K562 (cell line): Measurements from ENCODE around the gene PTPMT1. TPM values are rescaled to one million over a fixed set of nuclear protein-coding genes. Genes with fewer than 3 reads are reported as not detected.

Experiments
- ATAC-seq: fragments of 200-7000 bp; cut with Tn5 transposase; 3 replicates; pipeline ENCODE4 v1.9.1; 2020; ENCODE audit warnings: moderate library complexity
- BruUV-seq: library from RNA; stranded (reverse); fragments of 400-500 nt; replicated peaks from 2 replicates; lab custom pipeline; 2021; lab: Mats Ljungman, UMichigan
- CTCF ChIA-PET: fragments of 300-600 bp; formaldehyde crosslinking; extraction: SDS; loops from one replicate; lab custom pipeline; 2021; ENCODE audit warnings: low intra/inter-chr PET ratio; lab: Yijun Ruan, JAX
- POLR2A ChIA-PET: fragments of 300-600, 350-650 bp; sonication (Branson Sonifier 250); formaldehyde crosslinking; extraction: SDS; loops from one replicate; lab custom pipeline; 2021; ENCODE audit warnings: antibody characterized with exemption, inconsistent platforms; lab: Yijun Ruan, JAX
- DNase-seq, 4 experiments: peaks; one replicate each; pipeline versions ENCODE4 v3.0.0 to v3.0.0-alpha.2; 2011 to 2018; ENCODE audit warnings: low spot score in 3 of 4, mixed read lengths in 3 of 4; ENCODE audit errors: extremely low read depth in 1 of 4
- FAIRE-seq: peaks from 2 replicates; lab custom pipeline; 2011; peaks lifted over from hg19 to GRCh38; lab: Jason Lieb, UNC
- H2AFZ ChIP-seq: 2 replicates; pipeline ENCODE4 v1.6.0; 2011; ENCODE audit warnings: low read depth, low read length, control low read depth, inconsistent platforms
- H3K27ac ChIP-seq: fragments of 200-600 bp; 3 replicates; pipeline ENCODE4 v1.8.0; 2011; ENCODE audit warnings: low read depth, mild to moderate bottlenecking, control low read depth, inconsistent platforms, low read length, moderate library complexity, mixed read lengths; ENCODE audit errors: extremely low read depth
- H3K27me3 ChIP-seq, 2 experiments: fragments of 300-600 bp in 1 of 2; 2 replicates in 1 of 2; 3 replicates in 1 of 2; pipeline versions ENCODE4 v1.6.0 to v1.8.0; 2011; ENCODE audit warnings: inconsistent platforms in 2 of 2, low read length in 2 of 2, mild to moderate bottlenecking in 1 of 2, mixed read lengths in 1 of 2, moderate library complexity in 1 of 2; ENCODE audit not compliant: control insufficient read depth in 2 of 2, insufficient read depth in 2 of 2
- H3K36me3 ChIP-seq: fragments of 300-600 bp; 3 replicates; pipeline ENCODE4 v1.8.0; 2011; ENCODE audit warnings: mild to moderate bottlenecking, low read length, inconsistent platforms; ENCODE audit not compliant: control insufficient read depth, insufficient read depth
- H3K4me1 ChIP-seq, 2 experiments: fragments of 200-600 bp in 1 of 2; replicated peaks in 1 of 2; 2 replicates in 1 of 2; 3 replicates in 1 of 2; pipeline versions ENCODE4 v1.5.1 to v1.8.0; 2011; ENCODE audit warnings: inconsistent platforms in 2 of 2, low read length in 2 of 2, mild to moderate bottlenecking in 1 of 2, mixed read lengths in 1 of 2, moderate library complexity in 1 of 2; ENCODE audit not compliant: control insufficient read depth in 2 of 2, insufficient read depth in 2 of 2
- H3K4me2 ChIP-seq: 2 replicates; pipeline ENCODE4 v1.6.1; 2011; ENCODE audit warnings: low read length, control low read depth, inconsistent platforms, mixed read lengths; ENCODE audit not compliant: insufficient read depth
- H3K4me3 ChIP-seq: fragments of 200-600 bp; sonication (generic), shearing (Covaris generic); 2 replicates; pipeline ENCODE4 v1.5.1; 2016; ENCODE audit warnings: control low read depth, inconsistent platforms
- H3K79me2 ChIP-seq: fragments of 200-600 bp; 3 replicates; pipeline ENCODE4 v1.8.0; 2011; ENCODE audit warnings: low read length, inconsistent platforms; ENCODE audit not compliant: control insufficient read depth, insufficient read depth
- H3K9ac ChIP-seq, 2 experiments: 2 replicates each; pipeline versions ENCODE4 v1.6.0 to v1.6.1; 2011; ENCODE audit warnings: low read depth in 2 of 2, low read length in 2 of 2, control low read depth in 1 of 2, inconsistent platforms in 1 of 2, mild to moderate bottlenecking in 1 of 2, mixed read lengths in 1 of 2; ENCODE audit not compliant: insufficient read depth in 1 of 2
- H3K9me1 ChIP-seq: one replicate; pipeline ENCODE4 v1.6.0; 2011; ENCODE audit warnings: inconsistent platforms, mild to moderate bottlenecking, low read length, moderate library complexity; ENCODE audit not compliant: control insufficient read depth, insufficient read depth
- H3K9me3 ChIP-seq: replicated peaks from 2 replicates; pipeline ENCODE4 v1.5.1; 2011; ENCODE audit warnings: low read depth, low read length, inconsistent platforms; ENCODE audit not compliant: control insufficient read depth, insufficient read depth
- H4K20me1 ChIP-seq: replicated peaks from 2 replicates; pipeline ENCODE4 v1.6.1; 2011; ENCODE audit warnings: low read length, inconsistent platforms, mixed read lengths; ENCODE audit not compliant: control insufficient read depth, insufficient read depth
- BDP1 ChIP-seq: IDR thresholded peaks from 3 replicates; pipeline ENCODE4 v1.6.1; 2011; ENCODE audit not compliant: insufficient read length, insufficient read depth
- BRF1 ChIP-seq: IDR thresholded peaks from 3 replicates; pipeline ENCODE4 v1.6.1; 2011; ENCODE audit warnings: borderline replicate concordance, mild to moderate bottlenecking; ENCODE audit not compliant: insufficient read length; ENCODE audit errors: extremely low read depth
- RB1 ChIP-seq: fragments of 450-650 bp; IDR thresholded peaks from 2 replicates; pipeline ENCODE4 v1.6.1; 2017; ENCODE audit warnings: low read depth, mild to moderate bottlenecking
- RBM22 ChIP-seq: fragments of 200-400 bp; formaldehyde crosslinking; IDR thresholded peaks from 2 replicates; pipeline ENCODE4 v1.6.1; 2018; ENCODE audit warnings: low read length, low read depth; ENCODE audit not compliant: poor library complexity, severe bottlenecking
- RFX7 ChIP-seq: fragments of 250-450 bp; sonication (Bioruptor Pico); IDR thresholded peaks from 2 replicates; pipeline ENCODE4 v1.5.1; 2021; ENCODE audit warnings: mild to moderate bottlenecking
- SREBF1 ChIP-seq: fragments of 150-350 bp; IDR thresholded peaks from 2 replicates; pipeline ENCODE4 v1.6.1; 2014; ENCODE audit warnings: antibody characterized with exemption, low read depth, low read length, borderline replicate concordance
- TSC22D4 ChIP-seq: fragments of 450-650 bp; IDR thresholded peaks from 2 replicates; pipeline ENCODE4 v1.6.1; 2016; ENCODE audit warnings: missing genetic modification characterization, missing biosample characterization, control low read depth
- ZBTB40 ChIP-seq, 2 experiments: fragments of 450-650 bp in 1 of 2; sonication (generic) in 1 of 2; formaldehyde crosslinking in 1 of 2; IDR thresholded peaks; 2 replicates each; pipeline versions ENCODE4 v1.7.1 to v1.9.0; 2016 to 2022; ENCODE audit warnings: inconsistent platforms in 1 of 2, mild to moderate bottlenecking in 1 of 2, missing genetic modification reagents in 1 of 2
- ZNF232 ChIP-seq: sonication (generic); formaldehyde crosslinking; IDR thresholded peaks from 2 replicates; pipeline ENCODE4 v1.8.0; 2022; ENCODE audit warnings: mild to moderate bottlenecking, missing genetic modification reagents
- ZNF354B ChIP-seq: fragments of 250-450 bp; sonication (Bioruptor Pico); IDR thresholded peaks from 2 replicates; pipeline ENCODE4 v1.4.0; 2020
- ZNF707 ChIP-seq: fragments of 250-450 bp; sonication (Bioruptor Pico); conservative IDR thresholded peaks from 2 replicates; pipeline ENCODE4 v1.8.0; 2022; ENCODE audit warnings: inconsistent platforms, mild to moderate bottlenecking, moderate library complexity
- ZNF740 ChIP-seq, 3 experiments: fragments of 200-800 bp in 1 of 3; sonication (Bioruptor generic) in 1 of 3; sonication (generic) in 1 of 3; formaldehyde crosslinking in 1 of 3; IDR thresholded peaks; 2 replicates each; pipeline versions ENCODE4 v1.6.1 to v1.8.0; 2016 to 2022; ENCODE audit warnings: mild to moderate bottlenecking in 2 of 3, missing compliant biosample characterization in 2 of 3, missing genetic modification characterization in 2 of 3, missing genetic modification reagents in 1 of 3
- ZSCAN29 ChIP-seq: fragments of 450-650 bp; IDR thresholded peaks from 2 replicates; pipeline ENCODE4 v1.6.1; 2017
- WGBS: fragments of 100-300 bp; shearing (Covaris generic); methylation state at CpG from one replicate; pipeline ENCODE4 v1.1.6; 2016; ENCODE audit warnings: low coverage, mixed read lengths; ENCODE audit not compliant: insufficient coverage; ENCODE audit errors: missing lambda C conversion rate; 5-methylcytosine and 5-hydroxymethylcytosine counted together
- in situ Hi-C: fragments of 300-500 bp; cut with MboI; formaldehyde crosslinking; loops from 4 replicates; pipeline ENCODE4 v1.15.0; 2018; ENCODE audit warnings: inconsistent platforms, mixed read lengths
- intact Hi-C: fragments of 100-400 bp; cut with micrococcal nuclease; formaldehyde crosslinking; loops from 2 replicates; pipeline ENCODE4 v1.14.2; 2022
- polyA plus RNA-seq, 8 experiments: library from polyadenylated mRNA; depleted of rRNA in 4 of 8; stranded (reverse) in 5 of 8; unstranded in 3 of 8; fragments of >200 nt; fragmentation: Nextera tagmentation in 2 of 8; fragmentation: Illumina TruSeq in 1 of 8; extraction: Ambion mirVana in 2 of 8; extraction: Trizol in 1 of 8; gene quantifications; 2 replicates each; pipeline versions ENCODE4 v1.2.1 to v1.2.3, GENCODE V29; 2011 to 2014; ENCODE audit warnings: inconsistent platforms in 1 of 8, missing spikeins in 1 of 8
- total RNA-seq, 7 experiments: library from RNA; depleted of rRNA in 6 of 7; stranded (reverse); fragments of >200 nt in 6 of 7; fragmentation: Illumina TruSeq in 2 of 7; extraction: Trizol in 2 of 7; gene quantifications; 2 replicates each; pipeline versions ENCODE4 v1.2.1 to v1.2.3, GENCODE V29; 2011 to 2021; ENCODE audit warnings: low replicate concordance in 1 of 7

PTPMT1 gene
- total and polyA plus RNA-seq, 9 of the 15 experiments (the other 6 are each of a cell fraction or from before 2014, with no cell fraction given), result 10.4 to 140 (median 67.2) TPM

- ATAC-seq, result no peak
- Histone ChIP-seq H3K36me3 (peaks cover 24% of the 10 kb centered on the region; the same call in 2 of the 3 replicates), H3K9me3 (no peaks in the 10 kb centered on the region), H3K79me2 (peaks cover 99% of the 10 kb centered on the region), H3K4me2 (no peak overlapping the region), H3K9ac (no peak overlapping the region), H3K9me1 (no peaks in the 10 kb centered on the region), H3K4me1 (peaks cover 4 to 10% of the 10 kb centered on the region in 2 experiments; a peak in 3 of 5 replicates), H2AFZ (no peak overlapping the region), H3K27ac (no peak overlapping the region), H3K27me3 (no peaks in the 10 kb centered on the region), H4K20me1 (peaks cover 24% of the 10 kb centered on the region), H3K4me3 (no peak overlapping the region)
- no TSS peak for BruUV-seq
- DNase-seq, result no peak
- FAIRE-seq, result no peak
- WGBS, result 91% methylated on average over 2 of the region's 3 CpGs
- ChIA-PET CTCF (no interaction called here), POLR2A (interaction anchor here (0.8 to 1.5 kb wide), 6 partner anchors 8 to 28 kb away, joined by 3 to 9 read pairs (median 5); partner anchors contain the start of gene PTPMT1)
- intact Hi-C loops (no loop called here), in situ Hi-C loops (no loop called here)
- TF ChIP-seq RBM22 (no peak), BRF1 (no peak), RFX7 (CRISPR knock-in tag) (no peak), ZNF354B (CRISPR knock-in tag) (no peak), SREBF1 (no peak), ZBTB40 (IDR thresholded peaks at IDR 0.05) (no peak), ZBTB40 (CRISPR knock-in tag; IDR thresholded peaks at IDR 0.05) (no peak), RB1 (no peak), BDP1 (no peak), ZNF232 (CRISPR knock-in tag) (no peak), ZNF740 (CRISPR knock-in tag; IDR thresholded peaks at IDR 0.05) (no peak), ZNF740 (tag; IDR thresholded peaks at IDR 0.05) (no peak), TSC22D4 (tag) (no peak), ZSCAN29 (no peak), ZNF707 (CRISPR knock-in tag) (no peak)
These were observed 28.5 kb upstream of the PTPMT1 start for GRCh38 chr11:47536915-47537314.
